GM18873 (cell line): Measurements from ENCODE around the gene CDHR2.
A peak's percentile ranks its signal among the peaks of the same experiment; 100 is the strongest.

Experiments
- ATAC-seq: cut with Tn5 transposase; IDR thresholded peaks from one replicate; pipeline ENCODE4 v1.9.1; 2021; ENCODE audit warnings: mild to moderate bottlenecking, moderate library complexity, moderate number of reproducible peaks; ENCODE audit not compliant: unreplicated experiment, low FRiP score

The CDHR2 gene

GRCh38 chr5:176527246-176528222 is 21.6 kb upstream of the CDHR2 start:
- no peak for ATAC-seq

GRCh38 chr5:176528301-176528700 is 20.8 kb upstream of the CDHR2 start:
- no peak for ATAC-seq

DNA sequence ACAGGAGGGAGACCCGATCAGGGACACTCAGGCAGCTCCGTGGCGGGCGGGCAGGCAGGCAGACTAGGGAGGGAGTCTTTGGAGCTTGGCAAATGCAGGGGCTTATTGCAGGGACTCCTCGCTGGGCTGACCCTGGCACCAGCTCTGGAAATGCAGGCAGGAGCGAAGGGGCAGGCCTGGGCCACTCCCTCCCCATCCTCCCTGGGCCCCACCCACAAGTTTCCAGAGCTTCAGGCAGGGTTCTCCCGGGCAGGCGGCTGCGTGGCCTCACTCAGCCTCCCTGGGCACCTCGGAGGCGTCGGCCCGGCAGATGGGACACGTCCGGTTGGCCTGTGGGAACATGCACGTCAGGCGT is 20.4 kb upstream of the CDHR2 start:
- ATAC-seq = no peak

DNA sequence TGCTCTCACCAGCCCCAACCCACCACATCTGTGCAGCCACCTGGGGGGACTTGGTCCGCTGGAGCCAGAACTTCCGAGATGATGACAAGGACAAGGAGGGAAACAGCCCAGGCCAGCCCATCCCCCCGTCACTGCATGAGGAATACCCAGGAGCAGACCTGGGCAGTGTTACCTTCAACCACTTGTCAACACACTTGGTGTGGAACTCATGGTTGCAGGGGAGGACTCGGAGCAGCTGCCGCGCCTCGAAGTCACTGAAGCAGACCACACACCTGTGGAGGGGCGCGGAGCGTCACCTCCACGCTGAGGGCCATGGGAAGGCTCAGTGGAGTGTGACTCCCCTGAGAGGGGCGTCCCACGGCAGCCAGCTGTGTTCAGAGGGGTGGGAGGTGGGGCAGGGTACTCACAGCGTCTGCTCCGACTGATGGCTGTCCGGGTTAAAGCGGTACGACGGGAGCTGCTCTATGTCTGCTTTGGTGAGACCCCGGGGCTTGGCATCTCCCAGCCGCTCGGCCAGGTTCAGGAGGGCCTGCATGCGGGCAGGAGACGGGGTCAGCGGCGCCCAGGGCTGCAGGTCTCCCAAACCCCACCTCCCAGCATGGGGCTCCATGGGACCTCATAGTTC is 19.9 kb upstream of the CDHR2 start:
- no peak for ATAC-seq

GRCh38 chr5:176529741-176530141 is 19.4 kb upstream of the CDHR2 start:
- no peak for ATAC-seq

DNA sequence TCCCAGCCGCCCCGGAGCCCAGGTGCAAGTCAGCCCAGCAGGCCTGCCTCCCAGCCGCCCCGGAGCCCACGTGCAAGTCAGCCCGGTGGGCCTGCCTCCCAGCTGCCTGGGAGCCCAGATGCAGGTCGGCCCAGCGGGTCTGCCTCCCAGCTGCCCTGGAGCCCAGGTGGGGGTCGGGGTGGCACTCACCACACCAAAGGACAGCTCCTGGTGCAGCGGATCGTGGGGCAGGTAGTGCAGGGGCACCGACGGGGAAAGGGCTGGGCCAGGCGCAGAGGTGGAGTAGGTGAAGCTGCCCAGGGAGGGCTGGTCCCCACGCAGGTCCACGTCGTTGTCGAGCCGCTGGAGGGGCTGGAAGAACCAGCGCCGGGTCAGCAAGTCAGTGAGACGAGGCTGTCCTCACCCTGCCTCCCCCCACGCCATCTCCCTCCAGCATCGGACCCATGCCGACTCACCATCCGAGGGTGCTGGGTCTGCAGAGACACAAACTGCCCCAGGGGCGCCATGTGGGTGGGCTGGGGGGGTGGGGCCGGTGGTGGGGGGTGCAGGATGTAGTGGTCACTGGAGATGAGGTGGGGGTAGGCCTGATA is 18.7 kb upstream of the CDHR2 start:
- ATAC-seq = no peak

GRCh38 chr5:176530983-176531901 is 17.9 kb upstream of the CDHR2 start:
- ATAC-seq = no peak

DNA sequence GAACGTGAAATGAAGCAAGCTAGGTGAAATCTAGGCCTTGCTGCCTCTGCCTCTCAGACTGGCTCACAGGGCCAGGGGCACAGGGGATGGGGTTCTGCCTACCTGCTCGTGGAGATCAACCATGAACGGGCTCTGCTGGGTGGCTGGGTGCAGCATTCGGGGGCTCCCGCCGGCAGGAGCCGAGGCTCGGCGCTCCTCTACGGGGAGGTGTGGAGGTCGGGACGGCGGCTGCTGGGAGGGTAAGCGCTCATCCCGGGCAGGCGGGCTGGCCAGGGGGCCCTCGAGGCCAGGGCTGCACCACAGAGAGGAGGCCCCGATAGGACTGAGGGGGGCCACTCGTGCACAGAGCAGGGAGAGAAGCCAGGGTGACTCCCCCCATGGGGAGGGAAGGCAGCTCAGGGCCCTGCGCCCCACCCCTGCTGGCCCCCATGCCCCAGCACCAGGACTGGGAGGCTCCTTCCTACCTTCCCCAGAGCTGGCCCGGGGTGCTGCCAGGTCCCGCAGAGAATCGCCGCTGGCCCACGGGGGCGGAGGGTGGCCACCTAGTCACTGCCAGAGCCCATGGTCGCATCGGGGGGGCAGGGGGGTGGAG is 17.1 kb upstream of the CDHR2 start:
- ATAC-seq = no peak

DNA sequence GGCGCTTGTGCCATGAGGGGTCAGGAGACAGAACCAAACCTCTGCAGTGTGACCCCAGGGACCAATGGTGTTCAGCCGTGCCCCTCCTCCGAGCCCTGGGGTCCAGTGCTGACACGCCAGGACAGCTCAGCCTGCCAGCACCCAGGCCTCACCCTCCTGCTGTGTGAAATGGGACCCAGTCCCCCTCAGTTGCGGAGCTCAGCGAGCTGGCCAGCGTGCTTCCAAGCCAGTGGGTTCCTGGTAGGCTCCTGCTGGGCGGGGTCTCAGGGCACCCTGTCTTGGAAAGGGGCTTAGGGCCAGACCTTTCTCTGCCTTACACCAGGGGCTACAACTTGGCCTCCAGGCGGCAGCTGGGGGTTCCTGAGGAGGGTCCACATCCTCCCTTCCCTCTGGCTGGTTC is 16.3 kb upstream of the CDHR2 start:
- no peak for ATAC-seq

- ATAC-seq = no peak
Measured at GRCh38 chr5:176533390-176533789, 15.8 kb upstream of the CDHR2 start.

- ATAC-seq = no peak
Measured at GRCh38 chr5:176533894-176534611, 15.1 kb upstream of the CDHR2 start.

DNA sequence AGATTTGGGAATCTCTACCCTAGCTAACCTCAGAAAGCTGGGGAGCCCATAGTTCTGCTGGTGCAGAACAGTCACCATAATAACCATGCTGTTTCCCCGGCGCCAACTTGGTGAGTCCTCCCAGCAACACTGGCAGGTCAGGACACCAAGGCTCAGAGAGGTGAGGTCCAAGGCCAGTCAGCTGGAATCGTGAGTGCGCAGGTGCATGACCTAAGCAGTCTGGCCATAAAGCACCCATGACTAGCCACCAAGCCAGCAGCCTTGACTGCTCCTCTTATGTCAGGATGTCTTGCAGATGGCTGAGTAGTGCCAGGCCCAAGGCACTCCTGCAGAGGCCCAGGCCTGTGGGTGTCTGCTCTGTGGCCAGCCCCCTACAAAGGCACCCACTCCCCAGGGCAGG is 14.5 kb upstream of the CDHR2 start:
- no peak for ATAC-seq

DNA sequence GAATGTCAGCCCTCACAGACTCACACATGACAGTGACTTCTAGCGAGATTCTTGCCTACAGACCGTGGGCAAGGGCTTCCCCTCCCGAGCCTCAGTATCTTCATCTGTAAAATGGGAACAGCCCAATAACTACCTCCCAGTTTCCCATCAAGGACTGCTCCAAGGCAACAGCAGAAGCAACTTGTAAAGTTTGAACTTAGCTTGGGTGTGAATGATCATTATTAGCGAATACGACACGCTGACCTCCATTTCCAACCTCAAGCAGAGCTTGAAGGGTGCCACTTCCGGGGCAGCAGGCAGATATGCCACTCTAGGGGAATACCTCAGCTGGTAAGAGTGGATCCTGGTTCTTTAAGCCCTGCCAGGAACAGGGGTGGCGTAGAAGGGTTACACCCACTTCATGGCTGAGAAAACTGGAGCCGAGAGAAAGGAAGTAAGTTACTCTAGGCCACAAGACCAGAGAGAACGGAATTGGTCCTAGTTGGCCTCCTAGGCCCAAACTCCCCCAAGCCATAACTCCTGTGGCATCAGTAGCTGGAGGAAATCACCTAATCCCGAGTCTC is 14.0 kb upstream of the CDHR2 start:
- no peak for ATAC-seq

DNA sequence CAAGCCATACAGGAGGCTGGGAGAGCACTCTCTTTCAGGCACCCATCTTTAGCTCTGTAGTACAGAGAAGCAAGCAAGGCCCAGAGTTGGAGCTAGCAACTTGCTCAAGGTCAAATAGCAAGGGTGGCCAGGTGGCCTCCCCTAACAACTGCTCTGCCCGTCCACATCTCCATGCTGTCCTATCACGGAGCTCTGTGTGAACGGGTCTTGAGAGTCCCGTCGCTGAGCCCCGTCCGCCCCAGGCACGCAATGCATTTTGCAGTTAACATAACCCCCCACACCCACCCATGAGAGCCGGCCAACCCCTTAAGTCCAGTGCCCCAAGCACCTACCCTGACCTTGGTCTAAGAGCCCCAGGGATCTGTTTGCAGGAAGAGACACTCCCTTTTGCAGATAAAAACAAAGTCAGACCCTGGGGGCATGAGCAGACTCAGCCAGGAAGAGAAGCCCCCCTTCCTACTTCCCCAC is 13.4 kb upstream of the CDHR2 start:
- no peak for ATAC-seq

GRCh38 chr5:176536132-176536901 is 12.8 kb upstream of the CDHR2 start:
- ATAC-seq = no peak

- ATAC-seq = peak; percentile 47
Measured at GRCh38 chr5:176536902-176537553, 12.1 kb upstream of the CDHR2 start, which contains the start of gene RNF44. Gene RNF44 (minus strand): TSS chr5:176537402. CDS start chr5:176532472, 4,930 bp downstream.

DNA sequence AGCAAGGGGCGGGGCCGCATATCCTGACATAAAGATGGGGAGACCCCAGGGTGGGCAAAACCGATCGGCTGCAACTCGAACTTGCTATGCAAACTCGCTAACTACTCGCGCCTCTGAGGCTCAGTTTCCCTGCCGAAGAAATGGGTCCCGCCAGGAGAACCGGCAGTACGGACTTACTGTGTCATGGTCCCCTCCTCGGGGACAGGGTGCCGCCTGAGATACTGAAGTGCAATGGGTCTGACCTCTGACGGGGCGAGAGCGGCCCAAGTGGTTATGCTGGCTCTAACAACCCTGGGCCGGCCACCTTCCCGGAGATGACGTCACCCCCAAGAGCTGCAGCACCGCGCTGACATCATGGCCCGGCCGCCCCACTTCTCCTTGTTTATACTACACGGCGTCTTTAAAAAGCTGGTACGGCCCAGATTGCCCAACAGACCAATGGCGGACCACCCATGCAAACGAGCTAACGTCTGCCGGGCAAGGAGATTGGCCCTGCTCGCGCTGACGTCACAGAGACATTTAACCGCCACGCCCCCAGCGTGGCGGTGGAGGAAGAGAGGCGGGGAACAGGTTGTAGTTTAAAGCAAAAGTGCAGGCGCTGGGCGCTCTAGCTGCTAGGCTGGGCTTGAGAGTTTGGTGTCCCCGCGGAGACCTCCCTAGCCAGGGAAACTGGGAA is 11.4 kb upstream of the CDHR2 start:
- peak; percentile 60 for ATAC-seq
